Panc1 (cell line): ENCODE data around the gene CDH13. TPM values are rescaled to one million over a fixed set of nuclear protein-coding genes. Genes with fewer than 3 reads are reported as not detected.

Source experiments
- ATAC-seq: fragments of 200-7000 bp; cut with Tn5 transposase; 2 replicates; pipeline ENCODE4 v1.9.1; 2020; ENCODE audit warnings: mild to moderate bottlenecking, moderate library complexity
- BruUV-seq: library from RNA; stranded (reverse); fragments of 400-500 nt; replicated peaks from 2 replicates; lab custom pipeline; 2021; lab: Mats Ljungman, UMichigan
- CTCF ChIA-PET: fragments of 300-600 bp; sonication (Branson Sonifier 250); formaldehyde crosslinking; loops from one replicate; lab custom pipeline; 2022; ENCODE audit warnings: antibody characterized with exemption; lab: Charles Lee
- POLR2A ChIA-PET: fragments of 300-600 bp; sonication (Branson Sonifier 250); formaldehyde crosslinking; loops from one replicate; lab custom pipeline; 2022; ENCODE audit warnings: antibody characterized with exemption; lab: Charles Lee
- DNase-seq: peaks from one replicate; pipeline ENCODE4 v3.0.0-alpha.2; 2010; ENCODE audit warnings: low read depth, low spot score
- H3K27ac ChIP-seq: 2 replicates; pipeline ENCODE4 v1.5.1; 2011; ENCODE audit warnings: mild to moderate bottlenecking, low read length, inconsistent platforms
- H3K27me3 ChIP-seq: fragments of 200-500 bp; sonication (Bioruptor generic); 2 replicates; pipeline ENCODE4 v1.6.0; 2014; ENCODE audit warnings: low read length, inconsistent platforms; ENCODE audit not compliant: control insufficient read depth, insufficient read depth
- H3K36me3 ChIP-seq: fragments of 200-500 bp; sonication (Bioruptor generic); 2 replicates; pipeline ENCODE4 v1.5.1; 2014; ENCODE audit warnings: inconsistent platforms, mild to moderate bottlenecking, low read length, moderate library complexity; ENCODE audit not compliant: control insufficient read depth, insufficient read depth
- H3K4me1 ChIP-seq: 2 replicates; pipeline ENCODE4 v1.5.1; 2011; ENCODE audit warnings: inconsistent platforms, mild to moderate bottlenecking, low read length, moderate library complexity; ENCODE audit not compliant: control insufficient read depth, insufficient read depth
- H3K4me3 ChIP-seq, 2 experiments: 2 replicates each; pipeline ENCODE4 v1.5.1; 2011 to 2012; ENCODE audit warnings: low read depth in 2 of 2, low read length in 2 of 2, mild to moderate bottlenecking in 2 of 2, inconsistent platforms in 1 of 2, moderate library complexity in 1 of 2
- H3K9me3 ChIP-seq: fragments of 200-500 bp; sonication (Bioruptor generic); 2 replicates; pipeline ENCODE4 v1.5.1; 2014; ENCODE audit warnings: low read depth, mild to moderate bottlenecking, inconsistent platforms, low read length, moderate library complexity; ENCODE audit not compliant: control insufficient read depth, insufficient read depth
- CTCF ChIP-seq: fragments of 450-650 bp; IDR thresholded peaks from 2 replicates; pipeline ENCODE4 v1.5.1; 2017; ENCODE audit warnings: mild to moderate bottlenecking
- POLR2AphosphoS5 ChIP-seq: IDR thresholded peaks from 2 replicates; pipeline ENCODE4 v1.6.1; 2012; ENCODE audit warnings: mild to moderate bottlenecking, low read depth, low read length, moderate library complexity
- REST ChIP-seq, 2 experiments: IDR thresholded peaks; 2 replicates each; pipeline ENCODE4 v1.6.1; 2011 to 2012; ENCODE audit warnings: low read depth in 2 of 2, control low read depth in 1 of 2, low read length in 1 of 2, mild to moderate bottlenecking in 1 of 2, moderate library complexity in 1 of 2; ENCODE audit not compliant: insufficient read depth in 1 of 2
- SIN3A ChIP-seq: IDR thresholded peaks from 2 replicates; pipeline ENCODE4 v1.6.1; 2012; ENCODE audit warnings: low read depth, mild to moderate bottlenecking, low read length, moderate library complexity, borderline replicate concordance; ENCODE audit not compliant: insufficient read depth
- TCF7L2 ChIP-seq: IDR thresholded peaks from 2 replicates; pipeline ENCODE4 v1.6.1; 2011; ENCODE audit warnings: mild to moderate bottlenecking, low read depth, low read length, inconsistent platforms
- in situ Hi-C: cut with HindIII; loops from 2 replicates; pipeline ENCODE4 v1.10.0; 2016; ENCODE audit warnings: low sequenced_read_pairs, low pct_unique_long_range_greater_than_20kb
- intact Hi-C: fragments of 100-400 bp; cut with micrococcal nuclease; formaldehyde crosslinking; loops from one replicate; pipeline ENCODE4 v1.10.0; 2022; ENCODE audit not compliant: unreplicated experiment
- total RNA-seq: library from RNA; stranded (reverse); gene quantifications from one replicate; pipeline ENCODE4 v1.2.1, GENCODE V29; 2021; ENCODE audit not compliant: unreplicated experiment

CDH13 gene
- total RNA-seq, 1 experiment from 2014 or later, result not detected

- POLR2A ChIA-PET, result no interaction called here
- DNase-seq, result no peak
- H3K9me3 ChIP-seq, result no peaks in the 10 kb centered on the region
- TF ChIP-seq TCF7L2 (no peak), REST (IDR thresholded peaks at IDR 0.05; ENCODE audit: insufficient read depth in 1 of 2, low read depth in 2 of 2, low read length in 1 of 2) (no peak), POLR2AphosphoS5 (no peak), SIN3A (no peak), CTCF (no peak)
- ATAC-seq, result no peak
- no peak overlapping the region for H3K4me3 ChIP-seq
- CTCF ChIA-PET, result no interaction called here
- no TSS peak for BruUV-seq
- H3K27me3 ChIP-seq, result no peaks in the 10 kb centered on the region
- H3K27ac ChIP-seq, result no peak overlapping the region
- in situ Hi-C loops (no loop called here), intact Hi-C loops (no loop called here)
- H3K4me1 ChIP-seq, result no peaks in the 10 kb centered on the region
- H3K36me3 ChIP-seq, result no peaks in the 10 kb centered on the region
These were observed 642.3 kb downstream of the CDH13 start for GRCh38 chr16:83269048-83269447.

GRCh38 chr16:83269541-83269940 lies 642.8 kb downstream of the CDH13 start:
- CTCF ChIA-PET, result no interaction called here
- Histone ChIP-seq H3K4me1 (no peaks in the 10 kb centered on the region), H3K27ac (no peak overlapping the region), H3K9me3 (no peaks in the 10 kb centered on the region), H3K27me3 (no peaks in the 10 kb centered on the region), H3K36me3 (no peaks in the 10 kb centered on the region), H3K4me3 (no peak overlapping the region)
- no TSS peak for BruUV-seq
- in situ Hi-C loops, result no loop called here
- POLR2A ChIA-PET, result no interaction called here
- ATAC-seq (no peak), DNase-seq (no peak)
- intact Hi-C loops, result no loop called here
- TF ChIP-seq TCF7L2 (no peak), POLR2AphosphoS5 (no peak), REST (IDR thresholded peaks at IDR 0.05; ENCODE audit: insufficient read depth in 1 of 2, low read depth in 2 of 2, low read length in 1 of 2) (no peak), CTCF (no peak), SIN3A (no peak)
